NCI-H1694 treated with DMSO at 0.1 percent for 48 hours (cell line): ENCODE results near the gene GNAQ.

Experiments used
- DNase-seq: peaks from one replicate; lab custom pipeline; 2025; lab: John Stamatoyannopoulos, UW

Gene GNAQ

GRCh38 chr9:77943057-77943456, 88.6 kb downstream of the GNAQ start:
- DNase-seq = no peak

GRCh38 chr9:77939149-77939668, 92.4 kb downstream of the GNAQ start:
- no peak for DNase-seq

GRCh38 chr9:77938163-77938562, 93.4 kb downstream of the GNAQ start:
- no peak for DNase-seq

GRCh38 chr9:77935974-77936373, 95.6 kb downstream of the GNAQ start:
- DNase-seq = no peak

GRCh38 chr9:77935211-77935610, 96.4 kb downstream of the GNAQ start:
- no peak for DNase-seq

- no peak for DNase-seq
These were observed 97.6 kb downstream of the GNAQ start for GRCh38 chr9:77933976-77934375.

- DNase-seq = no peak
These were observed 98.6 kb downstream of the GNAQ start for GRCh38 chr9:77933019-77933418.

- no peak for DNase-seq
These were observed 101.7 kb downstream of the GNAQ start for GRCh38 chr9:77929942-77930341.

- DNase-seq = no peak
These were observed 104.3 kb downstream of the GNAQ start for GRCh38 chr9:77927265-77927664.

- DNase-seq = no peak
These were observed 105.2 kb downstream of the GNAQ start for GRCh38 chr9:77926371-77926878.

GRCh38 chr9:77922591-77922990, 109.0 kb downstream of the GNAQ start:
- no peak for DNase-seq

- no peak for DNase-seq
These were observed 113.8 kb downstream of the GNAQ start for GRCh38 chr9:77917800-77918199.

GRCh38 chr9:77916820-77917219, 114.8 kb downstream of the GNAQ start:
- DNase-seq = no peak

GRCh38 chr9:77916410-77916819, 115.2 kb downstream of the GNAQ start:
- DNase-seq = no peak

GRCh38 chr9:77915744-77916143, 115.9 kb downstream of the GNAQ start:
- DNase-seq = no peak

GRCh38 chr9:77912895-77913693, 118.5 kb downstream of the GNAQ start:
- no peak for DNase-seq

- no peak for DNase-seq
These were observed 119.7 kb downstream of the GNAQ start for GRCh38 chr9:77911928-77912327.

GRCh38 chr9:77910194-77910621, 121.4 kb downstream of the GNAQ start:
- DNase-seq = no peak

GRCh38 chr9:77909306-77909705, 122.3 kb downstream of the GNAQ start:
- DNase-seq = no peak

GRCh38 chr9:77908293-77908692, 123.3 kb downstream of the GNAQ start:
- no peak for DNase-seq

- no peak for DNase-seq
These were observed 124.0 kb downstream of the GNAQ start for GRCh38 chr9:77907585-77907984.

GRCh38 chr9:77906991-77907390, 124.6 kb downstream of the GNAQ start:
- no peak for DNase-seq

- DNase-seq = no peak
These were observed 127.8 kb downstream of the GNAQ start for GRCh38 chr9:77903666-77904285.
